ENCODE results near the gene FCRL4. TPM values are rescaled to one million over a fixed set of nuclear protein-coding genes. Genes with fewer than 3 reads are reported as not detected.

FCRL4 gene
- total and polyA plus RNA-seq, 4 donors: not detected

DNA sequence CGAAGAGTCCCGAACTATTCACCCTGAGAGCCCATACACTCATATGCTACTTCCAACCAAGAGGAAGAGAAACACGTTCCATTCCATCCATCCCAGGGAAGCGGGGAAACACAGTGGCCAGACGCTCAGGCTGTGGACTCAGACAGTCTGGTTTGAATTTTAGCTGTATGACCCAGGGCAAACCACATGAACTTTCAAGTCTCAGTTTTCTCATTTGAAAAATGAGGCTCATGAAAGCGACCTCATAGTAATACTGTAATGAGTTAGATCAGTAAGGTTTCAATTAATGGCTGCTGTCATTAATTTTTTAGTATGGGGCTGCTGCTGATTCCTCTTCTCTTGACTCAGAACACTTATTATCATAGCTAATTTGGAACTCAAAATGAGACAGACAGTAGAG is 1.5 kb downstream of the FCRL4 start:
- H3K4me1 ChIP-seq (ENCODE audit: control insufficient read depth, insufficient read depth, low read length): no peaks in the 10 kb centered on the region
- H3K9me3 ChIP-seq (ENCODE audit: control insufficient read depth, insufficient read depth, low read length): no peaks in the 10 kb centered on the region
- no peak for DNase-seq (ENCODE audit: low read depth in 4 of 6, low spot score in 6 of 6)
- H3K27me3 ChIP-seq (ENCODE audit: control insufficient read depth, insufficient read depth, low read length): no peaks in the 10 kb centered on the region
- H3K36me3 ChIP-seq (ENCODE audit: control insufficient read depth, insufficient read depth, low read length): no peaks in the 10 kb centered on the region
- no peak overlapping the region for H3K4me3 ChIP-seq (ENCODE audit: low read depth, low read length)
- H3K27ac ChIP-seq (ENCODE audit: low read depth, low read length): no peak overlapping the region
- WGBS (ENCODE audit: insufficient coverage): 94% methylated on average over 3 of the region's 6 CpGs

DNA sequence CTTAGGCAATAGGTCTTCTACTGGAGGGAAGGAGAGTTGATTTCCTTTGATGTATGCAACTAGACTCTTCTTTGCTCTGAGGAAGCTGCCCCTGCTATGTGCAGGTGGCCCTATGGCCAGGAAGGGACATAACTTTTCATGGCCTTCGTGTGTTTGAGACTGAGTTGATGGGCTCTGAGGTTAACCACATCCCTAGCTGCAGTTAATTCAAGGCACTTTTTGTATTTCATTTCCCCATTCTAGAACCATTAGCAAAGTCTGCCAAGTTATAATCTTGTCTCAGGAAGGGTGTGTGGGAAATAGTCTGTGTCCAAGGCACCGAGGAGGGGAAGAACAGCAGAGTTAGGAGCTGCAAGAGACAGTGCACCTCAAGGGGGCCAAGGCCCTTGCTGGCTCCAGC is 2.5 kb downstream of the FCRL4 start:
- Histone ChIP-seq H3K27me3 (ENCODE audit: control insufficient read depth, insufficient read depth, low read length) (no peaks in the 10 kb centered on the region), H3K4me3 (ENCODE audit: low read depth, low read length) (no peak overlapping the region), H3K9me3 (ENCODE audit: control insufficient read depth, insufficient read depth, low read length) (no peaks in the 10 kb centered on the region), H3K36me3 (ENCODE audit: control insufficient read depth, insufficient read depth, low read length) (no peaks in the 10 kb centered on the region), H3K4me1 (ENCODE audit: control insufficient read depth, insufficient read depth, low read length) (no peaks in the 10 kb centered on the region), H3K27ac (ENCODE audit: low read depth, low read length) (no peak overlapping the region)
- 50% methylated on average over 1 of the region's 2 CpGs for WGBS (ENCODE audit: insufficient coverage)
- DNase-seq (ENCODE audit: low read depth in 4 of 6, low spot score in 6 of 6): no peak

DNA sequence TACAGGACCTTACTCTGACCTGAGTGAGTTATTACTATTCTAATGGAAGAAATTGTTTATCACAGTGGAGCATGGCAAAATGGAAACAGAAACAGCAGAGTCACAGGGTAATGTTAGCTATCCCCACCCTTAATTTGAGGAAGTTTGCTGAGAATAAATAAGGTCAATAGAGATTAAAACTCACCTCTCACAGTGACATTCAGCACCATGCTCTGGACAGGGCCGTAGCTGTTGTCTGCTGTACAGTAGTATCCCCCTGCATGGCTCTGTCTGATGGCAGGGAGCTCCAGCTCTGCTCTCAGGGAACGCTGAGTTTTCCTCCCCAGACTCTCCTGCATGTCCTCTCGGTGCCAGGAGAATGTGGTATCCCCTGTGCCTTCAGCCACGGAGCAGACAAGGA is 11.9 kb downstream of the FCRL4 start:
- 49% methylated on average over 4 of the region's 4 CpGs for WGBS (ENCODE audit: insufficient coverage)
- no peaks in the 10 kb centered on the region for H3K27me3 ChIP-seq (ENCODE audit: control insufficient read depth, insufficient read depth, low read length)

DNA sequence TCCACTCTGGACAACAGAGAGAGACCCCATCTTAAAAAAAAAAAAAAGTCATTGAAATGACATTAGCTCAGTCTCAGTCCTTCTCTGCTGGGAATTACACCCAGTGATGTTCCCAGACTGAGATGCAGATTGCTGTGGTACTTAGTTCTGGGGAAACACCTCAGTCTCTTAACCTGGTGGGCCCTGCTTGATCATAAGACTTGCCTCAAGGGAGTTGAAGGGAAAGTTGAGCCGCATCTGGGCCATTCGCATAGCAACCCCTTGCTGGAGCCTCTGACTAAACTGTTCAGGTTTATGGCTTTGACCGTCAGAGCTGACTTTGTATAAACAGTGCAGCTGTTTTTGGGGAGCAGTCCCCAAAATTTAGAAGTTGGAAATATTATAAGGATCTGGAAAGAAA is 13.4 kb downstream of the FCRL4 start:
- no peak for DNase-seq (ENCODE audit: low read depth in 4 of 6, low spot score in 6 of 6)
- Histone ChIP-seq H3K27ac (ENCODE audit: low read depth, low read length) (no peak overlapping the region), H3K4me1 (ENCODE audit: control insufficient read depth, insufficient read depth, low read length) (no peaks in the 10 kb centered on the region), H3K36me3 (ENCODE audit: control insufficient read depth, insufficient read depth, low read length) (no peaks in the 10 kb centered on the region), H3K27me3 (ENCODE audit: control insufficient read depth, insufficient read depth, low read length) (no peaks in the 10 kb centered on the region), H3K4me3 (ENCODE audit: low read depth, low read length) (no peak overlapping the region), H3K9me3 (ENCODE audit: control insufficient read depth, insufficient read depth, low read length) (no peaks in the 10 kb centered on the region)
- 100% methylated on average over 3 of the region's 3 CpGs for WGBS (ENCODE audit: insufficient coverage)

More for the DNA sequence above, 11.9 kb downstream of the FCRL4 start:
- no peak for DNase-seq (ENCODE audit: low read depth in 4 of 6, low spot score in 6 of 6)
- Histone ChIP-seq H3K9me3 (ENCODE audit: control insufficient read depth, insufficient read depth, low read length) (no peaks in the 10 kb centered on the region), H3K4me3 (ENCODE audit: low read depth, low read length) (no peak overlapping the region), H3K27ac (ENCODE audit: low read depth, low read length) (no peak overlapping the region), H3K36me3 (ENCODE audit: control insufficient read depth, insufficient read depth, low read length) (no peaks in the 10 kb centered on the region), H3K4me1 (ENCODE audit: control insufficient read depth, insufficient read depth, low read length) (no peaks in the 10 kb centered on the region)

DNA sequence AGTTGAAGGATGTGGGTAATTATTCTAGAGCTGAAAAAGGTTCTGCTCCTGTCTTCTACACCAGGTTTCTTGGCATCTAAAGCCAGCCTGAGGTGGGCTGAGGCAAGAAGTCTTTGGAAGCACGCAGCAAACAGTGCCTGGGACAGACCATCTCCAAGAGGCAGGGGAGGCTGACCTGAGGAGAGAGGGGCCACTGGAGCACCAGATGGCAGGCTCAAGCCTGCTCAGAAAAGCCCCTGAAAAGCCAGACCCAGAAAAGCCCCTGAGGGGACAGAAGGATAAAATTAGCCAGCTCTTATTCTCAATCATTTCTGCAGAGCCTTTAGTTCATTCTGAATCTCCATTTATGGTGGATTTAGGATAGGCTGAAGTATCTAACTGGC is 17.1 kb downstream of the FCRL4 start:
- WGBS (ENCODE audit: insufficient coverage): 87% methylated on average over 1 of the region's 1 CpG
- no peaks in the 10 kb centered on the region for H3K4me1 ChIP-seq (ENCODE audit: control insufficient read depth, insufficient read depth, low read length)
- no peaks in the 10 kb centered on the region for H3K9me3 ChIP-seq (ENCODE audit: control insufficient read depth, insufficient read depth, low read length)
- H3K36me3 ChIP-seq (ENCODE audit: control insufficient read depth, insufficient read depth, low read length): no peaks in the 10 kb centered on the region
- DNase-seq (ENCODE audit: low read depth in 4 of 6, low spot score in 6 of 6): no peak
- no peak overlapping the region for H3K27ac ChIP-seq (ENCODE audit: low read depth, low read length)
- no peaks in the 10 kb centered on the region for H3K27me3 ChIP-seq (ENCODE audit: control insufficient read depth, insufficient read depth, low read length)
- H3K4me3 ChIP-seq (ENCODE audit: low read depth, low read length): no peak overlapping the region

DNA sequence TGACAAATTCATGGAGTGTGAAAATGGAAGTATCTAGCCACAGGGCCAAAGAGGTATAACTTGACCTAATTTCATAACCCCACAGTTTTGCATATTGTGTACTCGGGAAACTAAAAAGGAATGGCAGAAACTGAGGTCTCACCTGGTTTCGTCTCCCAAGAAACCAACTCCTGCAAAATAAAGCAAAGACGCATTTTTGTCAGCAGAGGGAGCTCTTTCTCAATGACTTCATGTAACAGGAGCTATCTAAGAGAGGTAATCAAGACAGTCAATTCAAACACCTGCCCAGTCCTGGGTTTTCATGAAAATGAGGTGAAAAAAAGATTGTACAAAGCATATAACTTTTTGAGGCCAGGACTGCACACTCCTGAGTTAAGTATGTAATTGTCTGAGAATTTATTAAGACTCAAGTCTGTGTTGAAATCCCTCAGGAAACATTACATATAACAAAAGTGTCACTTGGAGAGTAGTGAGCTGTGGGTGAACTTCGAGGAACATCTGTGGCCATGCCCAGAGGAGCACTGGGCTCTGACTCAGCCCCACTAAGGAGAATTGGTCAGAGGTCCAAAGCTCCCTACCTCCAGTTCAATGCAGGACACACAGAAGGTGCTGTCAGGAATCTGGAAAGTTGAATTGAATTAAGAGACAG is 17.6 kb downstream of the FCRL4 start:
- Histone ChIP-seq H3K4me3 (ENCODE audit: low read depth, low read length) (no peak overlapping the region), H3K4me1 (ENCODE audit: control insufficient read depth, insufficient read depth, low read length) (no peaks in the 10 kb centered on the region), H3K36me3 (ENCODE audit: control insufficient read depth, insufficient read depth, low read length) (no peaks in the 10 kb centered on the region), H3K27me3 (ENCODE audit: control insufficient read depth, insufficient read depth, low read length) (no peaks in the 10 kb centered on the region), H3K9me3 (ENCODE audit: control insufficient read depth, insufficient read depth, low read length) (no peaks in the 10 kb centered on the region), H3K27ac (ENCODE audit: low read depth, low read length) (no peak overlapping the region)
- 15% methylated on average over 2 of the region's 4 CpGs for WGBS (ENCODE audit: insufficient coverage)
- peak; percentile 12 to 92 (median 56) for DNase-seq (ENCODE audit: low read depth in 4 of 6, low spot score in 6 of 6)

DNA sequence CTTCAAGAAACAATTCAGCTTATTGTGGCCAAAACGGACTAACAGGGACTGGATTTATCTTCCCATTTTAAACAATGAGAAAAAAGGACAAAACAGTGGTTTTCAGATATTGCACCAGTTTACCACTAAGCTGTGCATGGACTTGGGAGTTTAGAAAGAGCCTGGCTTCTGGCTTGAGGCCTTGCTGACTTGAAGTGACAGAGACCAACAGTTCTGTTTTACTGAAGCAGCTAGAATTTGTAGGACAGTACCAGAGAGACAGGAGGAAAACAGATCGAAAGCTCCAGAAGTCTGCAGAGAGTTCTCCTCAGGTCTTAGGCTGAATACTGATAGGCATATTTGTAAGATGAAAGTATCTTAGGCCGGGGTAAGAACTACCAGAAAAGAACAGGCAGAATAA is 20.5 kb downstream of the FCRL4 start:
- H3K9me3 ChIP-seq (ENCODE audit: control insufficient read depth, insufficient read depth, low read length): no peaks in the 10 kb centered on the region
- no peaks in the 10 kb centered on the region for H3K36me3 ChIP-seq (ENCODE audit: control insufficient read depth, insufficient read depth, low read length)
- no peak for DNase-seq (ENCODE audit: low read depth in 4 of 6, low spot score in 6 of 6)
- no peaks in the 10 kb centered on the region for H3K4me1 ChIP-seq (ENCODE audit: control insufficient read depth, insufficient read depth, low read length)
- no peak overlapping the region for H3K27ac ChIP-seq (ENCODE audit: low read depth, low read length)
- H3K4me3 ChIP-seq (ENCODE audit: low read depth, low read length): no peak overlapping the region
- WGBS (ENCODE audit: insufficient coverage): 100% methylated on average over 1 of the region's 3 CpGs
- H3K27me3 ChIP-seq (ENCODE audit: control insufficient read depth, insufficient read depth, low read length): no peaks in the 10 kb centered on the region

DNA sequence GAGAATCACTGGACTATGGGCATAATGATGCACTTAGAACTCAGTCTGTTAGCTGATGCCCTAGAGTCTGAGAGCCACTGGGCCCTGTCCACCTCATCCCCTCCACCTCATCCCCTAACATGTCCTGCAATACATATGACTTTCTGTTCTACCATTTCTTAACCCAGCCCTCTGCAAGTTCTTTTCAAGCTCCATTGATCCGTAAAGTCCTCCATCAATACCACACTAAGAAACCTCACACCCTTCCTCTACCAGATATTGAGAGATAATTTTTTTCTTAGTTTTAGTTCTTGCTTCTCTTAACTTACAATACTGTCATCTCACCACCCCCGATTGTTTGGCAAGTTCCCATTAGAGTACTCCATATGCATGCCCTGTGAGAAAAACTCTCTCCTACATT is 22.1 kb downstream of the FCRL4 start:
- Histone ChIP-seq H3K27me3 (ENCODE audit: control insufficient read depth, insufficient read depth, low read length) (no peaks in the 10 kb centered on the region), H3K4me3 (ENCODE audit: low read depth, low read length) (no peak overlapping the region), H3K27ac (ENCODE audit: low read depth, low read length) (no peak overlapping the region), H3K9me3 (ENCODE audit: control insufficient read depth, insufficient read depth, low read length) (no peaks in the 10 kb centered on the region), H3K4me1 (ENCODE audit: control insufficient read depth, insufficient read depth, low read length) (no peaks in the 10 kb centered on the region), H3K36me3 (ENCODE audit: control insufficient read depth, insufficient read depth, low read length) (no peaks in the 10 kb centered on the region)
- WGBS (ENCODE audit: insufficient coverage): 100% methylated on average over 1 of the region's 2 CpGs
- DNase-seq (ENCODE audit: low read depth in 4 of 6, low spot score in 6 of 6): no peak

DNA sequence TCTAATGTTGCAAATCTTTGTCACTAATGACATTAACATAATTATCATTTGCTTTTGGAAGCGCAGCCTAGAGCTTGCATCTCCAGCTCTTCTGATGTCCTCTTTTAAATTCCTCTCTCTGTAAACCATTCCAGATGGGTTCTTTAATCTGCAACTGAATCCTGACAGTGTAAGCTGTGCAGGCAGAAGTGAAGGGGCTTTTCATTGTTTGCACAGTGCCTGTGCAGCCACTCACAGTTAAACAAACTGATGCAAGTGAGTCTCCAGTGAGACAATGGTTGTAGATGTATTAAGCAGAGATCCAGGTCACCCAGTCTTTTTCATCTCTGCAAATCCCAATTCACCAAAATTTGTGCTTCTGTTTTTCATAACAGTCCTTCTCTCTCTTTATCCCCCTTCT is 23.0 kb downstream of the FCRL4 start:
- DNase-seq (ENCODE audit: low read depth in 4 of 6, low spot score in 6 of 6): no peak
- no peaks in the 10 kb centered on the region for H3K36me3 ChIP-seq (ENCODE audit: control insufficient read depth, insufficient read depth, low read length)
- no peak overlapping the region for H3K27ac ChIP-seq (ENCODE audit: low read depth, low read length)
- no peaks in the 10 kb centered on the region for H3K4me1 ChIP-seq (ENCODE audit: control insufficient read depth, insufficient read depth, low read length)
- no peaks in the 10 kb centered on the region for H3K27me3 ChIP-seq (ENCODE audit: control insufficient read depth, insufficient read depth, low read length)
- WGBS (ENCODE audit: insufficient coverage): no CpG with 5 or more reads among the region's 1 CpG
- H3K4me3 ChIP-seq (ENCODE audit: low read depth, low read length): no peak overlapping the region
- H3K9me3 ChIP-seq (ENCODE audit: control insufficient read depth, insufficient read depth, low read length): no peaks in the 10 kb centered on the region

DNA sequence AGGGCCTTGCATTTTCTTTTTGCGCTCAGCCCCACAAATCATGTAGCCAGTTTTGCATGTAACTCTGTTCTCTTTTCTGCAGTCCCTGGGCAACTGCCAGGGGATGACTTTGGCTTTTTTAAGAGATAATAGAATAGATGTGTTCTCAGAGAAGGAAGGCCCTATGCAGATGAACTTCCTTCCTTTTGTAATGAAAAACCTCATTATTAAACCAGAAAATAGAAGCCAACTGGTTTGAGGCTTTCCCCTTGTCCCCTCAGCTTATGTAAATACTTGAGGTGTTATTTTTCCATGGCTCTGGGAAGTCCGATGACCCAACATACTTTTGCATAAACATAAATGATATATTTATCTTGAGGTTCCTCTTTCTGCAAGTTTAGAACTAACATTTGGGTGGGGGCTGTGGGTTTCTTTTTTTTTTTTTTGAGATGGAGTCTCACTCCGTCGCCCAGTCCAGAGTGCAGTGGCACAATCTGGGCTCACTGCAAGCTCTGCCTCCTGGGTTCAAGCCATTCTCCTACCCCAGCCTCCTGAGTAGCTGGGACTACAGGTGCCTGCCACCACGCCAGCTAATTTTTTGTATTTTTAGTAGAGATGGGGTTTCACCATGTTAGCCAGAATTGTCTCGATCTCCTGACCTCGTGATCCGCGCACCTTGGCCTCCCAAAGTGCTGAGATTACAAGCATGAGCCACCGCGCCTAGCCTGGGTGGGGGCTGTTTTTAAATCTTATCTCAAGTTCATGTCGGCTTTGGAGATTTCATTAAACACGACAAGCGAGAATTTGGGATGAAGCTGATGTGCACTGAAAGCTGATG is 31.2 kb downstream of the FCRL4 start:
- Histone ChIP-seq H3K9me3 (ENCODE audit: control insufficient read depth, insufficient read depth, low read length) (no peaks in the 10 kb centered on the region), H3K4me3 (ENCODE audit: low read depth, low read length) (no peak overlapping the region), H3K36me3 (ENCODE audit: control insufficient read depth, insufficient read depth, low read length) (no peaks in the 10 kb centered on the region), H3K27ac (ENCODE audit: low read depth, low read length) (no peak overlapping the region), H3K4me1 (ENCODE audit: control insufficient read depth, insufficient read depth, low read length) (peaks cover 4% of the 10 kb centered on the region), H3K27me3 (ENCODE audit: control insufficient read depth, insufficient read depth, low read length) (no peaks in the 10 kb centered on the region)
- DNase-seq (ENCODE audit: low read depth in 4 of 6, low spot score in 6 of 6): peak in 3 of 6 donors; percentile 2 to 48 (median 9)
- 92% methylated on average over 10 of the region's 14 CpGs for WGBS (ENCODE audit: insufficient coverage)
